ENCODE measurements around the gene LIN37. TPM values are rescaled to one million over a fixed set of nuclear protein-coding genes. Genes with fewer than 3 reads are reported as not detected.

LIN37 gene
- total and polyA plus RNA-seq, 12 donors: 6.0 to 137 (median 12.5) TPM

GRCh38 chr19:35789978-35790944, 41.9 kb downstream of the LIN37 start:
- intact Hi-C loops (cut with DNase I): no loop called here
- Histone ChIP-seq H3K27me3 (no peaks in the 10 kb centered on the region), H3K9me3 (replicated peaks in 1 of 3) (no peaks in the 10 kb centered on the region), H3K27ac (no peak overlapping the region), H3K4me1 (replicated peaks in 1 of 2) (no peaks in the 10 kb centered on the region), H3K36me3 (replicated peaks in 1 of 2) (no peaks in the 10 kb centered on the region), H3K4me3 (no peak overlapping the region)
- 78 to 88% (median 83%) methylated on average over 6 to 19 of the region's 19 CpGs for WGBS, 4 donors
- no peak for DNase-seq
- TF ChIP-seq CTCF (IDR thresholded peaks at IDR 0.05): no peak

GRCh38 chr19:35790981-35791813, 42.8 kb downstream of the LIN37 start:
- H3K9me3 ChIP-seq (replicated peaks in 1 of 3): no peaks in the 10 kb centered on the region
- no peak for DNase-seq
- H3K4me1 ChIP-seq (replicated peaks in 1 of 2): no peaks in the 10 kb centered on the region
- intact Hi-C loops (cut with DNase I): no loop called here
- H3K4me3 ChIP-seq: no peak overlapping the region
- H3K27me3 ChIP-seq: no peaks in the 10 kb centered on the region
- no peak for TF ChIP-seq CTCF (IDR thresholded peaks at IDR 0.05)
- no peak for TF ChIP-seq POLR2A (IDR thresholded peaks at IDR 0.05)
- H3K36me3 ChIP-seq (replicated peaks in 1 of 2): no peaks in the 10 kb centered on the region
- WGBS, 4 donors: 70 to 78% (median 74%) methylated on average over 8 to 20 of the region's 20 CpGs
- no peak overlapping the region for H3K27ac ChIP-seq

GRCh38 chr19:35791814-35792279, 43.5 kb downstream of the LIN37 start:
- Histone ChIP-seq H3K4me3 (no peak overlapping the region), H3K27ac (no peak overlapping the region), H3K4me1 (replicated peaks in 1 of 2) (no peaks in the 10 kb centered on the region), H3K27me3 (no peaks in the 10 kb centered on the region), H3K36me3 (replicated peaks in 1 of 2) (no peaks in the 10 kb centered on the region), H3K9me3 (replicated peaks in 1 of 3) (no peaks in the 10 kb centered on the region)
- no peak for DNase-seq
- intact Hi-C loops (cut with DNase I): no loop called here
- 83 to 92% (median 89%) methylated on average over 5 to 9 of the region's 9 CpGs for WGBS, 4 donors
- TF ChIP-seq CTCF (IDR thresholded peaks at IDR 0.05) (no peak), POLR2A (IDR thresholded peaks at IDR 0.05) (no peak)

GRCh38 chr19:35792312-35792711, 43.9 kb downstream of the LIN37 start:
- H3K27me3 ChIP-seq: no peaks in the 10 kb centered on the region
- H3K4me3 ChIP-seq: no peak overlapping the region
- TF ChIP-seq CTCF (IDR thresholded peaks at IDR 0.05) (no peak), POLR2A (IDR thresholded peaks at IDR 0.05) (no peak)
- no peaks in the 10 kb centered on the region for H3K36me3 ChIP-seq (replicated peaks in 1 of 2)
- no peak overlapping the region for H3K27ac ChIP-seq
- intact Hi-C loops (cut with DNase I): no loop called here
- H3K4me1 ChIP-seq (replicated peaks in 1 of 2): no peaks in the 10 kb centered on the region
- WGBS, 4 donors: 88 to 98% (median 91%) methylated on average over 12 to 15 of the region's 15 CpGs
- no peaks in the 10 kb centered on the region for H3K9me3 ChIP-seq (replicated peaks in 1 of 3)
- DNase-seq: no peak

All from adrenal gland (tissue), 12 donors.